Urothelium cell line (cell line): ENCODE results near the gene INA.

ENCODE experiments used
- DNase-seq: peaks from one replicate; pipeline ENCODE4 v3.0.0; 2011; ENCODE audit warnings: low spot score, mixed read lengths
- FAIRE-seq: peaks from 2 replicates; lab custom pipeline; 2011; peaks lifted over from hg19 to GRCh38; lab: Jason Lieb, UNC

The INA gene

GRCh38 chr10:103265717-103266329 lies 11.1 kb upstream of the INA start:
- FAIRE-seq, result no peak
- peak; percentile 72 for DNase-seq

- DNase-seq (peak; percentile 94), FAIRE-seq (peak; percentile 74)
Observed at GRCh38 chr10:103273041-103273441, 3.9 kb upstream of the INA start.

GRCh38 chr10:103276251-103276895 lies 565 bp upstream of the INA start:
- FAIRE-seq (no peak), DNase-seq (no peak)

- FAIRE-seq (no peak), DNase-seq (no peak)
Observed at GRCh38 chr10:103277713-103278536, 987 bp downstream of the INA start.

- DNase-seq (no peak), FAIRE-seq (no peak)
Observed at GRCh38 chr10:103278537-103278823, 1.5 kb downstream of the INA start.

GRCh38 chr10:103278862-103279298 lies 1.9 kb downstream of the INA start:
- DNase-seq (peak; percentile 48), FAIRE-seq (no peak)

- DNase-seq (no peak), FAIRE-seq (no peak)
Observed at GRCh38 chr10:103280031-103280430, 3.1 kb downstream of the INA start.

- DNase-seq (no peak), FAIRE-seq (no peak)
Observed at GRCh38 chr10:103280506-103280905, 3.6 kb downstream of the INA start.

- DNase-seq (peak; percentile 25), FAIRE-seq (no peak)
Observed at GRCh38 chr10:103281753-103282152, 4.8 kb downstream of the INA start.

- FAIRE-seq, result no peak
- no peak for DNase-seq
Observed at GRCh38 chr10:103282961-103283360, 6.0 kb downstream of the INA start.

- DNase-seq (no peak), FAIRE-seq (no peak)
Observed at GRCh38 chr10:103284170-103284569, 7.2 kb downstream of the INA start.

GRCh38 chr10:103287992-103288391 lies 11.1 kb downstream of the INA start:
- no peak for DNase-seq
- FAIRE-seq, result no peak

- FAIRE-seq, result no peak
- no peak for DNase-seq
Observed at GRCh38 chr10:103291588-103291987, 14.7 kb downstream of the INA start.

GRCh38 chr10:103295374-103296015 lies 18.6 kb downstream of the INA start:
- FAIRE-seq (peak; percentile 42), DNase-seq (no peak)

- no peak for DNase-seq
- no peak for FAIRE-seq
Observed at GRCh38 chr10:103307594-103307993, 30.7 kb downstream of the INA start.

- FAIRE-seq (no peak), DNase-seq (no peak)
Observed at GRCh38 chr10:103310197-103310596, 33.3 kb downstream of the INA start.

- no peak for DNase-seq
- FAIRE-seq, result no peak
Observed at GRCh38 chr10:103316087-103316486, 39.1 kb downstream of the INA start.

GRCh38 chr10:103327906-103328305 lies 51.0 kb downstream of the INA start:
- DNase-seq, result no peak
- no peak for FAIRE-seq

- DNase-seq (peak; percentile 21), FAIRE-seq (no peak)
Observed at GRCh38 chr10:103333934-103334520, 57.1 kb downstream of the INA start.

GRCh38 chr10:103334567-103334966 lies 57.6 kb downstream of the INA start:
- FAIRE-seq (no peak), DNase-seq (no peak)

GRCh38 chr10:103336370-103336769 lies 59.4 kb downstream of the INA start:
- FAIRE-seq (no peak), DNase-seq (no peak)
